Progenitor cell of endocrine pancreas (in vitro differentiated cells): ENCODE data around the gene RNF148. TPM values are rescaled to one million over a fixed set of nuclear protein-coding genes. Genes with fewer than 3 reads are reported as not detected.

Source experiments
- DNase-seq: peaks from one replicate; pipeline ENCODE4 v3.0.0; 2021; ENCODE audit warnings: low spot score; ENCODE audit not compliant: unreplicated experiment
- H3K27ac Mint-ChIP-seq: 2 replicates; pipeline ENCODE4 v1.8.0; 2021; ENCODE audit warnings: mild to moderate bottlenecking, moderate library complexity, mixed read lengths
- H3K27me3 Mint-ChIP-seq: 2 replicates; pipeline ENCODE4 v1.8.0; 2021; ENCODE audit warnings: mixed read lengths
- H3K36me3 Mint-ChIP-seq: 2 replicates; pipeline ENCODE4 v1.8.0; 2022; ENCODE audit warnings: mixed read lengths; ENCODE audit not compliant: insufficient read depth
- H3K4me1 Mint-ChIP-seq: 2 replicates; pipeline ENCODE4 v1.8.0; 2021; ENCODE audit warnings: low read depth, mixed read lengths
- H3K4me3 Mint-ChIP-seq: 2 replicates; pipeline ENCODE4 v1.8.0; 2021; ENCODE audit warnings: low read depth, mild to moderate bottlenecking, moderate library complexity, mixed read lengths
- H3K9me3 Mint-ChIP-seq: 2 replicates; pipeline ENCODE4 v1.8.0; 2021; ENCODE audit warnings: low read depth, mixed read lengths
- CTCF ChIP-seq: fragments of 200-600 bp; sonication (generic); IDR thresholded peaks from one replicate; pipeline ENCODE4 v1.5.0; 2021; ENCODE audit warnings: antibody characterized with exemption, mild to moderate bottlenecking; ENCODE audit not compliant: unreplicated experiment
- total RNA-seq: library from RNA; stranded (reverse); gene quantifications from 2 replicates; pipeline ENCODE4 v1.2.1, GENCODE V29; 2021

The RNF148 gene
- total RNA-seq, 1 donor from 2014 or later = 0.26 TPM

GRCh38 chr7:122724366-122724765 is 21.6 kb upstream of the RNF148 start:
- no peak overlapping the region for H3K4me3 Mint-ChIP-seq
- H3K36me3 Mint-ChIP-seq = no peaks in the 10 kb centered on the region
- no peak for TF ChIP-seq CTCF
- peaks cover 3% of the 10 kb centered on the region for H3K9me3 Mint-ChIP-seq
- H3K4me1 Mint-ChIP-seq = no peaks in the 10 kb centered on the region
- H3K27me3 Mint-ChIP-seq = no peaks in the 10 kb centered on the region
- no peak for DNase-seq
- H3K27ac Mint-ChIP-seq = no peak overlapping the region

GRCh38 chr7:122719010-122719578 is 16.4 kb upstream of the RNF148 start:
- Mint-ChIP-seq H3K27me3 (no peaks in the 10 kb centered on the region), H3K36me3 (no peaks in the 10 kb centered on the region), H3K27ac (no peak overlapping the region), H3K9me3 (peaks cover 3% of the 10 kb centered on the region), H3K4me3 (no peak overlapping the region), H3K4me1 (no peaks in the 10 kb centered on the region)
- no peak for DNase-seq
- TF ChIP-seq CTCF = no peak

GRCh38 chr7:122717356-122718089 is 14.8 kb upstream of the RNF148 start:
- Mint-ChIP-seq H3K36me3 (no peaks in the 10 kb centered on the region), H3K4me1 (no peaks in the 10 kb centered on the region), H3K27me3 (no peaks in the 10 kb centered on the region), H3K9me3 (peaks cover 3% of the 10 kb centered on the region), H3K4me3 (no peak overlapping the region), H3K27ac (no peak overlapping the region)
- no peak for TF ChIP-seq CTCF
- DNase-seq = no peak

DNA sequence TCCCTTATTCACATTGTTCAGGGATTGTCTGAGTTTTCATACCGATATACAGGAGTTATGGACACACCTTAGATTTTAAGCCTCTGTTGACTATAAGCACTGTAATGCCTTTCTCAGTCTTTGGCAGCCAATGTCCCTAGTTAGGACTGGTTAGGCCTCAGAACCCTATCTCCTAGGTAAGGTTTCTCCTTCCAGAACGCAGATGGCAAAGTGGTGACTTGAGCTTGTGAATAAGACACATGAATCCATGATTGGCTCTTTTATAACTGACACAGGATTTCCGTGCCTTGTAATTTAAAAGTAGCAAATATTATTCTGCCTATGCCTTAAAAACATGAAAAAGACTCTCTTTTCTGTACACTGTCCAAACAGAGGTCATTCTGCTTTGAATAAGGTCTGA is 12.5 kb upstream of the RNF148 start:
- Mint-ChIP-seq H3K27ac (no peak overlapping the region), H3K36me3 (no peaks in the 10 kb centered on the region), H3K4me1 (no peaks in the 10 kb centered on the region), H3K9me3 (no peaks in the 10 kb centered on the region), H3K4me3 (no peak overlapping the region), H3K27me3 (no peaks in the 10 kb centered on the region)
- no peak for TF ChIP-seq CTCF
- DNase-seq = no peak

DNA sequence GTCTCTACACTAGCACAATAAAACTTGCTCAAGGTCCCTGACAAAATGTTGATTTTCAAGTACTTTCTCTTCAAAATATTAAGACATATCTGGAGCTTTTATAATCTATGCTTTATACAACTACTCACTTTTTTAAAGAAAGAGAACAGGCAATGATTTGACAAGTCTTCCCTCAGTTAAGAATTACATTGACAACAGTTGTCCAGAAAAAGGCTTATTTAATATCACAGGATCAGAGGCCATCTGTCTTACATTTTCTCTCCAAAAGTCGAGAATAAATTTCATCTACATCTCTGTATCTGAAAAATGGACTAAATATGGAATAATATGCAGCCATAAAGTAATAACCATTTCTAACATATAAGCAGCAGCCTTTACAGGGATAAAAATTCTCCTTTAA is 8.2 kb upstream of the RNF148 start:
- H3K36me3 Mint-ChIP-seq = no peaks in the 10 kb centered on the region
- no peak overlapping the region for H3K27ac Mint-ChIP-seq
- no peak overlapping the region for H3K4me3 Mint-ChIP-seq
- DNase-seq = no peak
- H3K9me3 Mint-ChIP-seq = no peaks in the 10 kb centered on the region
- H3K27me3 Mint-ChIP-seq = no peaks in the 10 kb centered on the region
- no peaks in the 10 kb centered on the region for H3K4me1 Mint-ChIP-seq
- no peak for TF ChIP-seq CTCF
